ENCODE results near the gene NAXE.

NAXE gene

DNA sequence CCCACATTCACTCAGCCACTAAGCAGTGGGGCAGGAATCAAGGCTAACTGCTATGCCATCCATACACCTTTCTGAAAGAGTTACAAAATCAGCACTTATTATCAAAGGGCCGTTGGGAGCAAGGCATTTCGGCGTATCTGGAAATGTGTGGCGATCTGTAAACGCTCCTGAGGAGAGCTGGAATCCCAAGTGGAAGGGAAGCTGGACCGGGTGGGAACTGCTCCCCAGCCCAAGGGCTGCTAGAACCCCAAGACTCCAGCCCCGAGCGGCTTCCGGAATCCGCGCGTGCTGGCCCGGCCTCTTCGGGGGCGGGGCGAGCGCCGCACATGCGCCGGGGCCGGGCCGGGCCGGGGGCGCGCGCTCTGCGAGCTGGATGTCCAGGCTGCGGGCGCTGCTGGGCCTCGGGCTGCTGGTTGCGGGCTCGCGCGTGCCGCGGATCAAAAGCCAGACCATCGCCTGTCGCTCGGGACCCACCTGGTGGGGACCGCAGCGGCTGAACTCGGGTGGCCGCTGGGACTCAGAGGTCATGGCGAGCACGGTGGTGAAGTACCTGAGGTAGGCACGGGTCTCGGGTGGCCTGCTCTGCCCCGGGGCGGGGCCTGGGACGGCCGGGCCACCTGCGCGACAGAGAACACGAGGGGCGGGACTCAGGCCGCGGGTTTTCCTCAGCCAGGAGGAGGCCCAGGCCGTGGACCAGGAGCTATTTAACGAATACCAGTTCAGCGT, at the start of gene NAXE:
NAXE (plus strand) TSS at position 345 of the 726 bp plus-strand sequence; CDS start at position 374, 29 bp downstream.
- no peak for TF ChIP-seq CTCF (IDR thresholded peaks at IDR 0.05; ENCODE audit: extremely low read depth, missing control alignments)
- DNase-seq (ENCODE audit: low spot score): peak; percentile 90

DNA sequence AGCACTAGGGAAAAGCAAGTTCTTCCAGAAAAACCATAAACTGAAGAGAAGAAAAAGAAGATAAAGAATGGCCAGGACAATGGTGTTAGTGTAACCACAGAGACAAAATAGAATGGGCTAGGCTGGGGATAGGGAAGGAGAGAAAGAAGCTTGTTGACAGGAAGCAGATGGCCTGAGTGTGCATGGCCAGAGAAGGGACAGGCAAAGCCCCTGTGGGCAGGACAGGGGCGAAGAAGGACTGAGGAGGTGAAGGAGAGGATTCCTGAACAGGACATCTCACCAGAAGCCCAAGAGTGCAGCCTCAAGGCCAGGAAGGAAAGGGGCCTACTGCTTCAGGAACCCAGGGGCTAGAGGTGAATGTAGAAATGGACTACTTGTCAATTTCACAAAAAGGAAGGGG, 48.5 kb upstream of the NAXE start:
- no peak for DNase-seq (ENCODE audit: low spot score)
- no peak for TF ChIP-seq CTCF (IDR thresholded peaks at IDR 0.05; ENCODE audit: extremely low read depth, missing control alignments)

GRCh38 chr1:156544592-156545102, 46.9 kb upstream of the NAXE start:
- TF ChIP-seq CTCF (IDR thresholded peaks at IDR 0.05; ENCODE audit: extremely low read depth, missing control alignments): no peak
- DNase-seq (ENCODE audit: low spot score): no peak

GRCh38 chr1:156546267-156546666, 45.3 kb upstream of the NAXE start:
- DNase-seq (ENCODE audit: low spot score): no peak
- no peak for TF ChIP-seq CTCF (IDR thresholded peaks at IDR 0.05; ENCODE audit: extremely low read depth, missing control alignments)

DNA sequence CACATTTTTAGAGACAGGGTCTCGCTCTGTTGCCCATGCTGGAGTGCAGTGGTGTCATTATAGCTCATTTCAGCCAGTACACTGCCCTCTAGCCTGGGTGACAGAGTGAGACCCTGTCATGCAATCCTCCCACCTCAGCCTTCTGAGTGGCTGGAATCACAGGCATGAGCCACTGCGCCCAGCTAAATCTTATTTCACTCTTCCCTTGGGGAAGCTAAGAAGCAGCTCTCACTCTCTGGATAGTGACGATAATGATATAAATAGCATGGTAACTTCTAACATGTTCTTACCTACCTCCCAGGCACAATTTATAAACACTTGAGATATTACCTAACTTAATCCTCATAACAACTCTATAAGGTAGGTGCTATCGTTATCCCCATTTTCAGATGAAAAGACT, 44.1 kb upstream of the NAXE start:
- DNase-seq (ENCODE audit: low spot score): no peak

GRCh38 chr1:156547982-156548381, 43.6 kb upstream of the NAXE start:
- no peak for DNase-seq (ENCODE audit: low spot score)
- no peak for TF ChIP-seq CTCF (IDR thresholded peaks at IDR 0.05; ENCODE audit: extremely low read depth, missing control alignments)

More for the DNA sequence above, 44.1 kb upstream of the NAXE start:
- no peak for TF ChIP-seq CTCF (IDR thresholded peaks at IDR 0.05; ENCODE audit: extremely low read depth, missing control alignments)

- TF ChIP-seq CTCF (IDR thresholded peaks at IDR 0.05; ENCODE audit: extremely low read depth, missing control alignments): no peak
- DNase-seq (ENCODE audit: low spot score): no peak
These were observed 42.2 kb upstream of the NAXE start for GRCh38 chr1:156549390-156549789.
